GM21360 (cell line): Measurements from ENCODE around the gene UBE2D3.

Source experiments
- ATAC-seq: cut with Tn5 transposase; IDR thresholded peaks from one replicate; pipeline ENCODE4 v1.9.1; 2021; ENCODE audit warnings: mild to moderate bottlenecking, moderate library complexity; ENCODE audit not compliant: unreplicated experiment

Gene UBE2D3

GRCh38 chr4:102792361-102792936, 34.9 kb downstream of the UBE2D3 start:
- ATAC-seq: no peak

GRCh38 chr4:102791318-102791835, 36.0 kb downstream of the UBE2D3 start:
- ATAC-seq: no peak

GRCh38 chr4:102789317-102789717, 38.0 kb downstream of the UBE2D3 start:
- ATAC-seq: no peak

- no peak for ATAC-seq
Observed at GRCh38 chr4:102787944-102788343, 39.4 kb downstream of the UBE2D3 start.

GRCh38 chr4:102787096-102787881, 40.1 kb downstream of the UBE2D3 start:
- ATAC-seq: no peak

GRCh38 chr4:102786279-102786678, 41.1 kb downstream of the UBE2D3 start:
- no peak for ATAC-seq

GRCh38 chr4:102783006-102783405, 44.3 kb downstream of the UBE2D3 start:
- no peak for ATAC-seq

- no peak for ATAC-seq
Observed at GRCh38 chr4:102781570-102781969, 45.8 kb downstream of the UBE2D3 start.

- ATAC-seq: peak; percentile 49
Observed at GRCh38 chr4:102780476-102781144, 46.7 kb downstream of the UBE2D3 start.

- ATAC-seq: no peak
Observed at GRCh38 chr4:102779204-102779603, 48.1 kb downstream of the UBE2D3 start.

GRCh38 chr4:102778720-102779119, 48.6 kb downstream of the UBE2D3 start:
- no peak for ATAC-seq

GRCh38 chr4:102775805-102776204, 51.5 kb downstream of the UBE2D3 start:
- ATAC-seq: no peak

GRCh38 chr4:102774254-102774653, 53.1 kb downstream of the UBE2D3 start:
- ATAC-seq: no peak

- ATAC-seq: no peak
Observed at GRCh38 chr4:102772738-102773340, 54.5 kb downstream of the UBE2D3 start.

- ATAC-seq: no peak
Observed at GRCh38 chr4:102764901-102765300, 62.5 kb downstream of the UBE2D3 start.

- ATAC-seq: no peak
Observed at GRCh38 chr4:102761906-102762305, 65.4 kb downstream of the UBE2D3 start.

GRCh38 chr4:102761296-102761701, 66.1 kb downstream of the UBE2D3 start:
- no peak for ATAC-seq

GRCh38 chr4:102760645-102761295, 66.6 kb downstream of the UBE2D3 start, which contains the start of gene MANBA:
MANBA (minus strand) TSS chr4:102760968; CDS start chr4:102760894, 74 bp downstream.
- peak; percentile 86 for ATAC-seq

GRCh38 chr4:102759831-102760644, 67.3 kb downstream of the UBE2D3 start:
- peak; percentile 66 for ATAC-seq
